PC-9 (cell line): ENCODE results near the gene INSR. TPM values are rescaled to one million over a fixed set of nuclear protein-coding genes. Genes with fewer than 3 reads are reported as not detected.

Experiments used
- BruUV-seq: library from RNA; stranded (reverse); fragments of 400-500 nt; replicated peaks from 2 replicates; lab custom pipeline; 2021; lab: Mats Ljungman, UMichigan
- CTCF ChIA-PET: fragments of 300-600 bp; sonication (Branson Sonifier 250); formaldehyde crosslinking; loops from one replicate; lab custom pipeline; 2022; ENCODE audit warnings: antibody characterized with exemption; lab: Charles Lee
- POLR2A ChIA-PET: fragments of 300-600 bp; sonication (Branson Sonifier 250); formaldehyde crosslinking; loops from one replicate; lab custom pipeline; 2022; ENCODE audit warnings: antibody characterized with exemption; ENCODE audit not compliant: unreplicated experiment; lab: Charles Lee
- DNase-seq, 2 experiments: peaks; one replicate each; pipeline versions ENCODE4 v3.0.0 to v3.0.0-alpha.2; 2015 to 2022; ENCODE audit warnings: mixed read lengths in 1 of 2
- H2AFZ ChIP-seq: fragments of 200-600 bp; sonication (generic); 2 replicates; pipeline ENCODE4 v1.8.1; 2017; ENCODE audit warnings: antibody characterized with exemption
- H3F3A ChIP-seq: fragments of 200-600 bp; sonication (generic); 2 replicates; pipeline ENCODE4 v1.8.1; 2017; ENCODE audit warnings: antibody characterized with exemption, mild to moderate bottlenecking, low read depth; ENCODE audit not compliant: insufficient read depth
- H3K27ac ChIP-seq: fragments of 200-600 bp; sonication (generic); 2 replicates; pipeline ENCODE4 v1.6.1; 2016; ENCODE audit warnings: mixed run types
- H3K27me3 ChIP-seq: fragments of 200-600 bp; sonication (generic); 2 replicates; pipeline ENCODE4 v1.6.1; 2016; ENCODE audit warnings: low read depth, mixed run types; ENCODE audit not compliant: insufficient read depth
- H3K36me3 ChIP-seq: fragments of 200-600 bp; sonication (generic); 2 replicates; pipeline ENCODE4 v1.6.1; 2016; ENCODE audit warnings: low read depth, mixed run types
- H3K4me1 ChIP-seq: fragments of 200-600 bp; sonication (generic); replicated peaks from 2 replicates; pipeline ENCODE4 v1.6.1; 2016; ENCODE audit warnings: mixed run types; ENCODE audit not compliant: insufficient read depth
- H3K4me2 ChIP-seq: fragments of 200-600 bp; sonication (generic); 2 replicates; pipeline ENCODE4 v1.6.1; 2017; ENCODE audit warnings: mixed run types
- H3K4me3 ChIP-seq: fragments of 200-600 bp; sonication (generic); 2 replicates; pipeline ENCODE4 v1.6.1; 2016; ENCODE audit warnings: mixed run types
- H3K79me2 ChIP-seq: fragments of 200-600 bp; sonication (generic); 2 replicates; pipeline ENCODE4 v1.6.1; 2017; ENCODE audit warnings: low read depth, mixed run types
- H3K9me2 ChIP-seq: fragments of 200-600 bp; sonication (generic); 2 replicates; pipeline ENCODE4 v1.8.1; 2017; ENCODE audit warnings: mild to moderate bottlenecking; ENCODE audit not compliant: insufficient read depth
- H3K9me3 ChIP-seq: fragments of 200-600 bp; sonication (generic); 2 replicates; pipeline ENCODE4 v1.8.1; 2016; ENCODE audit warnings: low read depth; ENCODE audit not compliant: insufficient read depth
- H4K20me1 ChIP-seq: fragments of 200-600 bp; sonication (generic); 2 replicates; pipeline ENCODE4 v1.8.1; 2017; ENCODE audit not compliant: insufficient read depth
- EZH2 ChIP-seq: fragments of 200-600 bp; sonication (generic); IDR thresholded peaks from 2 replicates; pipeline ENCODE4 v1.8.0; 2017; ENCODE audit warnings: antibody characterized with exemption, low read depth
- intact Hi-C: fragments of 100-400 bp; cut with micrococcal nuclease; formaldehyde crosslinking; loops from one replicate; pipeline ENCODE4 v1.10.0; 2022; ENCODE audit not compliant: unreplicated experiment
- total RNA-seq: library from RNA; stranded (reverse); gene quantifications from 2 replicates; pipeline ENCODE4 v1.2.3, GENCODE V29; 2021
- TF ChIP-seq, protein P1 (sequence below): fragments of 200-600 bp; sonication (generic); conservative IDR thresholded peaks from 2 replicates; pipeline ENCODE4 v1.6.1; 2017; ENCODE audit warnings: mixed run types, antibody characterized with exemption, mild to moderate bottlenecking, moderate library complexity

INSR gene
- total RNA-seq, 1 experiment from 2014 or later = 9.3 TPM

DNA sequence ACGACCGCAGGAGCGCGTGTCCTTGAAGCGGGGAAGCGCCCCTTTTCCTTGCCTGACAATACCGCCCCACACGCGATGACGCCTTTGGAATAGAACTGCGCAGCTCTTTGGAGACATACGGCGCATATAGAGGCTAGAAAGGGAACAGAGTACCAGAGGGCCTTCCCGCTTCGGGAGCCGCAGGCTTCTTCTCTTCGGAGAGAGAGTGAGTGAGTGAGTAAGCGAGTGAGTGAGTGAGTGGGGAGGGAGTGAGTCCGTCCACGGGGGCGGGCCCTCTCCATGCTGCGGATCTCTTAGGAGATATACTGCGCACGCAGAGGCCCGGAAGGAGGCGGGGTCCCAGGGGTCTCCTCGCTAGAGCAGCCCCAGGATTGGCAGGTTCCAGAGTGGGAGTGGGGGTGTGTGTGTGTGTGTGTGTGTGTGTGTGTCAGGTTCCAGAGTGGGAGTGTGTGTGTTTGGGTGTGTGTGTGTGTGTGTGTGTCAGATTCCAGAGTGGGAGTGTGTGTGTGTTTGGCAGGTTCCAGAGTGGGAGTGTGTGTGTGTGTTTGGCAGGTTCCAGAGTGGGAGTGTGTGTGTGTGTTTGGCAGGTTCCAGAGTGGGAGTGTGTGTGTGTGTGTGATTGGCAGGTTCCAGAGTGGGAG lies 97.0 kb downstream of the INSR start:
- H2AFZ ChIP-seq = no peak overlapping the region
- BruUV-seq = no TSS peak
- peak; percentile 63 to 83 for DNase-seq
- H3K4me2 ChIP-seq = peak overlapping the region; percentile 64
- H3K79me2 ChIP-seq = no peaks in the 10 kb centered on the region
- H3F3A ChIP-seq = no peaks in the 10 kb centered on the region; the same call in 1 of the 2 replicates
- intact Hi-C loops = no loop called here
- H3K9me3 ChIP-seq = no peaks in the 10 kb centered on the region
- H3K4me1 ChIP-seq = 0 out of 2 replicates have a peak, but pooled peaks cover 3% of the 10 kb centered on the region
- H3K27ac ChIP-seq = peak overlapping the region; percentile 26; the same call in 1 of the 2 replicates
- no peaks in the 10 kb centered on the region for H4K20me1 ChIP-seq
- no peaks in the 10 kb centered on the region for H3K27me3 ChIP-seq
- ChIA-PET POLR2A (no interaction called here), CTCF (interaction anchor here (0.6 kb wide), 1 partner anchor 98 kb away, joined by 4 read pairs; no protein-coding TSS in a partner anchor)
- no peaks in the 10 kb centered on the region for H3K36me3 ChIP-seq
- H3K4me3 ChIP-seq = peak overlapping the region; percentile 40; the same call in 1 of the 2 replicates
- H3K9me2 ChIP-seq = no peaks in the 10 kb centered on the region
- TF ChIP-seq EZH2 = no peak
- TF ChIP-seq, protein P1, sequence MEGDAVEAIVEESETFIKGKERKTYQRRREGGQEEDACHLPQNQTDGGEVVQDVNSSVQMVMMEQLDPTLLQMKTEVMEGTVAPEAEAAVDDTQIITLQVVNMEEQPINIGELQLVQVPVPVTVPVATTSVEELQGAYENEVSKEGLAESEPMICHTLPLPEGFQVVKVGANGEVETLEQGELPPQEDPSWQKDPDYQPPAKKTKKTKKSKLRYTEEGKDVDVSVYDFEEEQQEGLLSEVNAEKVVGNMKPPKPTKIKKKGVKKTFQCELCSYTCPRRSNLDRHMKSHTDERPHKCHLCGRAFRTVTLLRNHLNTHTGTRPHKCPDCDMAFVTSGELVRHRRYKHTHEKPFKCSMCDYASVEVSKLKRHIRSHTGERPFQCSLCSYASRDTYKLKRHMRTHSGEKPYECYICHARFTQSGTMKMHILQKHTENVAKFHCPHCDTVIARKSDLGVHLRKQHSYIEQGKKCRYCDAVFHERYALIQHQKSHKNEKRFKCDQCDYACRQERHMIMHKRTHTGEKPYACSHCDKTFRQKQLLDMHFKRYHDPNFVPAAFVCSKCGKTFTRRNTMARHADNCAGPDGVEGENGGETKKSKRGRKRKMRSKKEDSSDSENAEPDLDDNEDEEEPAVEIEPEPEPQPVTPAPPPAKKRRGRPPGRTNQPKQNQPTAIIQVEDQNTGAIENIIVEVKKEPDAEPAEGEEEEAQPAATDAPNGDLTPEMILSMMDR = no peak

DNA sequence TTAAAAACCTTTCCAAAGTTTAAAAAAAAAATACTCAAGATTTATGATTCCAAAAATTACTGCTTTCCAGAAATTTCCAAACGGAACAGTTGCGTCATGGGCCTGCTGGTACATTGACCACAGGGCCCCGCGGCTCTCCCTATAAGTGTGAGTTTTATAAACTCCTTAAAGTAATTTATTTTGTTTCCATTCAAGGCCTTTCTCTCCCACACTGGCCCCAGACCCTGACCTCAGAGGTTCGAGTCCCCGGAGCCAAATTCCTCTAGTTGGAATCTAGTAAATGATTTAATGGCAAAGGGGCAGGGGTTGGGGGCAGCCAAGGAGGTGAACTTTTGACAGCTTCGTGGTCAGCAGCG lies 97.5 kb downstream of the INSR start:
- 0 out of 2 replicates have a peak, but pooled peaks cover 3% of the 10 kb centered on the region for H3K4me1 ChIP-seq
- no peak overlapping the region; the same call in 1 of the 2 replicates for H3K4me3 ChIP-seq
- no peaks in the 10 kb centered on the region for H4K20me1 ChIP-seq
- H3K27me3 ChIP-seq = no peaks in the 10 kb centered on the region
- no peaks in the 10 kb centered on the region; the same call in 1 of the 2 replicates for H3F3A ChIP-seq
- H3K9me2 ChIP-seq = no peaks in the 10 kb centered on the region
- no peak for DNase-seq
- no TSS peak for BruUV-seq
- peak overlapping the region; percentile 64 for H3K4me2 ChIP-seq
- intact Hi-C loops = no loop called here
- ChIA-PET POLR2A (interaction anchor here (0.7 kb wide), 1 partner anchor 157 kb away, joined by 10 read pairs; no protein-coding TSS in a partner anchor), CTCF (interaction anchor here (0.6 kb wide), 1 partner anchor 98 kb away, joined by 4 read pairs; no protein-coding TSS in a partner anchor)
- H2AFZ ChIP-seq = no peak overlapping the region
- no peak for TF ChIP-seq EZH2
- TF ChIP-seq, protein P1 = no peak
- no peak overlapping the region for H3K27ac ChIP-seq
- no peaks in the 10 kb centered on the region for H3K9me3 ChIP-seq
- H3K36me3 ChIP-seq = no peaks in the 10 kb centered on the region
- H3K79me2 ChIP-seq = no peaks in the 10 kb centered on the region

DNA sequence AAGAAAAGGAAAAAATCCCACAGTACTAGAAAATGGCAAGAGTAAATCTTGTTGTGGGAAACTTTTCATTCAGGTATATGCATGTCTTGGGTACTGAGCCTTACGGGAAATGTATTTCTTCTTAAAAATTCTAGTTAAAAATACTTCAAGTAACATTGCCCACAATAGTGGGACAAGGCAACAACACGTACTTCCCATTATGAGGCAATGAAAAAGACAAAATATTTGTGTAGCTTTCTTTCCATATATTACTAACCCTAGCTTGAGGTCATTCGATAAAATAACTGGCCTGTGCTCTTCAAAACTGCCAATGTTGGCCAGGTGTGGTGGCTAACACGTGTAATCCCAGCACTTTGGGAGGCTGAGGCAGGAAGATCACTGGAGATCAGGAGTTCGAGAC lies 99.2 kb downstream of the INSR start:
- no peak overlapping the region for H3K4me3 ChIP-seq
- no peak for DNase-seq
- H3K4me1 ChIP-seq = 0 out of 2 replicates have a peak, but pooled peaks cover 3% of the 10 kb centered on the region
- no peaks in the 10 kb centered on the region for H3K27me3 ChIP-seq
- no peak overlapping the region for H3K27ac ChIP-seq
- H3K36me3 ChIP-seq = no peaks in the 10 kb centered on the region
- ChIA-PET CTCF (no interaction called here), POLR2A (no interaction called here)
- H3K4me2 ChIP-seq = no peak overlapping the region
- no peak overlapping the region for H2AFZ ChIP-seq
- H3K79me2 ChIP-seq = no peaks in the 10 kb centered on the region
- H3F3A ChIP-seq = no peaks in the 10 kb centered on the region; the same call in 1 of the 2 replicates
- no peak for TF ChIP-seq EZH2
- TF ChIP-seq, protein P1 = no peak
- no TSS peak for BruUV-seq
- H3K9me2 ChIP-seq = no peaks in the 10 kb centered on the region
- no peaks in the 10 kb centered on the region for H4K20me1 ChIP-seq
- intact Hi-C loops = no loop called here
- no peaks in the 10 kb centered on the region for H3K9me3 ChIP-seq
